ENCODE data around the gene TUBB4A. TPM values are rescaled to one million over a fixed set of nuclear protein-coding genes. Genes with fewer than 3 reads are reported as not detected.

TUBB4A gene
- total RNA-seq, 1 experiment from 2014 or later: 20.3 TPM

DNA sequence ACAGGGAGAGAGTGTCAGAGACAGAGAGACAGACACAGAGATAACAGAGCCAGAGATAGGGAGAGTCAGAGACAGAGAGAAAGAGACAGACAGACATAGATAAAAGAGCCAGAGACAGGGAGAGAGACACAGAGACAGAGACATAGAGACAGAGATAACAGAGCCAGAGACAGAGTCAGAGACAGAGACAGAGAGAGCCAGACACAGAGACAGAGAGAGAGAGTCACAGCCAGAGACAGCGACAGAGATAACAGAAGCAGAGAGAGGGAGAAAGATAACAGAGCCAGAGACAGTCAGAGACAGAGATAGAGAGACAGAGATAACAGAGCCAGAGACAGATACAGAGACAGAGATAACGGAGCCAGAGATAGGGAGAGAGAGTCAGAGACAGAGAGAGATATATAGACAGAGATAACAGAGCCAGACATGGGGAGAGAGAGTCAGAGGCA, 27.9 kb upstream of the TUBB4A start:
- Histone ChIP-seq H3K4ac (ENCODE audit: low read depth, low read length) (no peak overlapping the region), H3K9ac (ENCODE audit: extremely low read depth, insufficient read length, low read length) (no peak overlapping the region), H3K18ac (ENCODE audit: insufficient read length, low read depth, low read length) (no peak overlapping the region), H4K91ac (ENCODE audit: insufficient read length, low read depth, low read length) (no peak overlapping the region), H2BK5ac (ENCODE audit: insufficient read length, low read length) (no peak overlapping the region), H2BK20ac (ENCODE audit: low read depth, low read length, poor library complexity, severe bottlenecking) (no peak overlapping the region), H3K56ac (ENCODE audit: insufficient read length, low read depth, low read length) (no peak overlapping the region), H3K79me1 (ENCODE audit: insufficient read depth, low read depth, low read length, poor library complexity, severe bottlenecking) (no peaks in the 10 kb centered on the region), H3T11ph (ENCODE audit: low read length) (no peak overlapping the region), H3K14ac (ENCODE audit: insufficient read depth, low read length) (no peak overlapping the region), H3K27ac (ENCODE audit: insufficient read length, low read depth, low read length) (no peak overlapping the region), H3K79me2 (ENCODE audit: insufficient read depth, low read length) (no peaks in the 10 kb centered on the region), H2AK5ac (ENCODE audit: insufficient read length, low read length) (no peak overlapping the region), H3K4me1 (ENCODE audit: insufficient read depth, low read length) (peaks cover 6% of the 10 kb centered on the region; the same call in 1 of the 2 replicates), H4K8ac (replicated peaks; ENCODE audit: insufficient read length, low read depth, low read length) (no peak overlapping the region), H3K23me2 (ENCODE audit: insufficient read length, low read depth, low read length, poor library complexity, severe bottlenecking) (peaks cover 22% of the 10 kb centered on the region), H4K20me1 (ENCODE audit: control insufficient read depth, insufficient read depth, insufficient read length) (no peaks in the 10 kb centered on the region), H3K27me3 (ENCODE audit: insufficient read depth, low read length) (peaks cover 13% of the 10 kb centered on the region; the same call in 1 of the 2 replicates), H4K5ac (ENCODE audit: insufficient read length, low read depth, low read length) (no peak overlapping the region), H3K23ac (ENCODE audit: insufficient read length, low read depth, low read length) (no peak overlapping the region), H2BK12ac (ENCODE audit: insufficient read length, low read depth, low read length) (no peak overlapping the region), H2AFZ (ENCODE audit: low read length) (no peak overlapping the region), H3K9me3 (ENCODE audit: control insufficient read depth, low read depth, low read length) (no peaks in the 10 kb centered on the region), H2BK120ac (ENCODE audit: low read depth, low read length, poor library complexity, severe bottlenecking) (no peak overlapping the region), H2BK15ac (ENCODE audit: low read depth, low read length) (no peak overlapping the region), H3K4me2 (ENCODE audit: insufficient read depth, insufficient read length, low read length) (peak overlapping the region; percentile 81)
- WGBS (ENCODE audit: extremely low coverage, insufficient read length, low lambda C conversion rate): no CpG with 5 or more reads among the region's 2 CpGs
- no peak for DNase-seq
- no peak for TF ChIP-seq CTCF (conservative IDR thresholded peaks at IDR 0.05)
- Mint-ChIP-seq H3K9me3 (peaks cover 0 to 4% of the 10 kb centered on the region in 2 experiments; a peak in 2 of 5 replicates), H3K27ac (no peak overlapping the region), H3K4me1 (peaks cover 32 to 38% of the 10 kb centered on the region in 2 experiments), H3K27me3 (ENCODE audit: low read depth) (peaks cover 61% of the 10 kb centered on the region), H3K36me3 (ENCODE audit: insufficient read depth in 1 of 3, low read depth in 3 of 3) (no peaks in the 10 kb centered on the region), H3K4me3 (peak overlapping the region; percentile 70 to 78)

Measured in H9 (cell line).